OCI-LY7 (cell line): ENCODE results near the gene VAV1. TPM values are rescaled to one million over a fixed set of nuclear protein-coding genes. Genes with fewer than 3 reads are reported as not detected.
"Not testable (repeated sequence)": the region's sequence is repeated elsewhere in the genome, so short reads cannot be mapped to it uniquely, and the experiment has no call there.

ENCODE experiments used
- BruUV-seq: library from RNA; stranded (reverse); fragments of 400-500 nt; replicated peaks from 2 replicates; lab custom pipeline; 2021; lab: Mats Ljungman, UMichigan
- CTCF ChIA-PET: fragments of 300-600 bp; sonication (Branson Sonifier 250); formaldehyde crosslinking; loops from one replicate; lab custom pipeline; 2022; ENCODE audit warnings: antibody characterized with exemption; ENCODE audit not compliant: unreplicated experiment; lab: Charles Lee
- POLR2A ChIA-PET: fragments of 300-600 bp; sonication (Branson Sonifier 250); formaldehyde crosslinking; loops from one replicate; lab custom pipeline; 2022; ENCODE audit warnings: antibody characterized with exemption; lab: Charles Lee
- DNase-seq: peaks from one replicate; pipeline ENCODE4 v3.0.0-alpha.2; 2015; ENCODE audit warnings: low spot score
- H2AFZ ChIP-seq: fragments of 200-600 bp; sonication (generic), shearing (Covaris generic); 2 replicates; pipeline ENCODE4 v1.6.1; 2014; ENCODE audit warnings: mild to moderate bottlenecking, antibody characterized with exemption, low read length, moderate library complexity
- H3K27ac ChIP-seq: fragments of 200-600 bp; sonication (generic); 2 replicates; pipeline ENCODE4 v1.5.1; 2014; ENCODE audit warnings: mixed run types, low read depth, mild to moderate bottlenecking, moderate library complexity, low read length, inconsistent platforms; ENCODE audit not compliant: poor library complexity, severe bottlenecking
- H3K36me3 ChIP-seq: fragments of 200-600 bp; sonication (generic); 2 replicates; pipeline ENCODE4 v1.6.1; 2014; ENCODE audit warnings: mild to moderate bottlenecking, antibody characterized with exemption, low read length, moderate library complexity, mixed read lengths; ENCODE audit not compliant: insufficient read depth
- H3K4me1 ChIP-seq: fragments of 200-600 bp; sonication (generic); 2 replicates; pipeline ENCODE4 v1.5.1; 2014; ENCODE audit warnings: mild to moderate bottlenecking, low read length; ENCODE audit not compliant: insufficient read depth, poor library complexity, severe bottlenecking
- H3K4me2 ChIP-seq: fragments of 200-600 bp; sonication (generic); 2 replicates; pipeline ENCODE4 v1.6.1; 2014; ENCODE audit warnings: mild to moderate bottlenecking, low read length
- H3K4me3 ChIP-seq: fragments of 200-600 bp; sonication (generic); 2 replicates; pipeline ENCODE4 v1.5.1; 2014; ENCODE audit warnings: mild to moderate bottlenecking, low read depth, low read length; ENCODE audit not compliant: poor library complexity, severe bottlenecking
- H3K79me2 ChIP-seq: fragments of 200-600 bp; sonication (generic); 2 replicates; pipeline ENCODE4 v1.6.1; 2016; ENCODE audit warnings: low read depth, mild to moderate bottlenecking, low read length, moderate library complexity, mixed read lengths; ENCODE audit not compliant: insufficient read depth
- H3K9me2 ChIP-seq: fragments of 200-600 bp; sonication (generic); 2 replicates; pipeline ENCODE4 v1.6.1; 2016; ENCODE audit warnings: mild to moderate bottlenecking, low read length, mixed read lengths; ENCODE audit not compliant: insufficient read depth
- H3K9me3 ChIP-seq: fragments of 200-600 bp; sonication (generic); 2 replicates; pipeline ENCODE4 v1.6.1; 2014; ENCODE audit warnings: mild to moderate bottlenecking, mixed run types, low read length, mixed read lengths
- H4K20me1 ChIP-seq: fragments of 200-600 bp; sonication (generic); 2 replicates; pipeline ENCODE4 v1.6.1; 2014; ENCODE audit warnings: mild to moderate bottlenecking, antibody characterized with exemption, low read length, moderate library complexity, mixed read lengths; ENCODE audit not compliant: insufficient read depth
- EZH2phosphoT487 ChIP-seq: fragments of 200-600 bp; sonication (generic); IDR thresholded peaks from 2 replicates; pipeline ENCODE4 v1.6.1; 2018; ENCODE audit warnings: low read depth, borderline replicate concordance, mild to moderate bottlenecking, mixed run types, antibody characterized with exemption, low read length, moderate library complexity, mixed read lengths
- intact Hi-C: fragments of 100-400 bp; cut with micrococcal nuclease; formaldehyde crosslinking; loops from one replicate; pipeline ENCODE4 v1.10.0; 2022; ENCODE audit not compliant: unreplicated experiment
- total RNA-seq, 2 experiments: library from RNA; depleted of rRNA in 1 of 2; stranded (reverse); fragments of >200 nt in 1 of 2; shearing (Covaris generic) in 1 of 2; gene quantifications; 2 replicates each; pipeline ENCODE4 v1.2.3, GENCODE V29; 2014 to 2022
- TF ChIP-seq, protein P1 (sequence below): fragments of 200-600 bp; sonication (generic); conservative IDR thresholded peaks from 2 replicates; pipeline ENCODE4 v1.5.1; 2014; ENCODE audit warnings: mild to moderate bottlenecking, antibody characterized with exemption, low read length, moderate library complexity, mixed read lengths

The VAV1 gene
- total RNA-seq, 2 experiments from 2014 or later = 90.7 to 107 TPM

DNA sequence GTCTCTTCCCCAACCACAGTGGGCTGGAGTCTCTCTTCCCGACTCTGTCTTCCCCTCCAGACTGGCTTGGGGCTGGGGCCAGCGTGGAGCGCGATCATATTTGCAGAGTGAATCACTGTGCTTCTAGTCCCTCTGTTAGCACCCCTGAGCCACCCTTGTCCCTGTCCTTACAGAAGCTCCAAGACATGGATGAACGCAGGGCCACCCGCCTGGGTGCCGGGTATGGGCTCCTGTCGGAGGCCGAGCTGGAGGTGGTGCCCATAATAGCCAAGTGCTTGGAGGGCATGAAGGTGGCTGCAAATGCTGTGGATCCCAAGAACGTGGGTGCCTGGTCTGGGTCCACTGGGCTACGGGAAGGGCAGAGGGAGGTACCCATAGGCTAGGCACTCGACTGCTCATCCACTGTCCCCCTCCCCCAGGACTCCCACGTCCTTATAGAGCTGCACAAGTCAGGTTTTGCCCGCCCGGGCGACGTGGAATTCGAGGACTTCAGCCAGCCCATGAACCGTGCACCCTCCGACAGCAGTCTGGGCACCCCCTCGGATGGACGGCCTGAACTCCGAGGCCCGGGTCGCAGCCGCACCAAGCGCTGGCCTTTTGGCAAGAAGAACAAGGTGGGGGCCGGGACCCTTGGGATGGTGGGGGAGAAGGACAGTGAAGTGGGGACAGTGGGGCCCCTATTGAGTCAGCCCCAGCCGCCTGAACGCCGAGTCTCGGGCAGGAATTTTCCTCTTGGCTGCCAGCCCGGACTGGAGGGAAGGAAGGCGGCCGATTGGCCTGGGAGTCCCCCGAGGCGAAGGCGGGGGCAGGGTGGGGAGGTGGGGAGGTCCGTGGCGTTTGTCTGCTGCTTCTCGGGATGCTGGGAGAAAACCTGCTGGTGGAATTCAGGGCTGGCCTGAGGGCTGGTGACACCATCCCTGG lies 27.9 kb upstream of the VAV1 start:
- H3K36me3 ChIP-seq = peaks cover 26% of the 10 kb centered on the region
- no TSS peak for BruUV-seq
- ChIA-PET CTCF (no interaction called here), POLR2A (interaction anchor here (0.5 kb wide), 1 partner anchor 119 kb away, joined by 3 read pairs; no protein-coding TSS in a partner anchor)
- no peaks in the 10 kb centered on the region for H3K79me2 ChIP-seq
- intact Hi-C loops = no loop called here
- H3K4me2 ChIP-seq = no peak overlapping the region
- no peaks in the 10 kb centered on the region for H4K20me1 ChIP-seq
- no peak overlapping the region for H2AFZ ChIP-seq
- no peak overlapping the region for H3K27ac ChIP-seq
- H3K9me3 ChIP-seq = no peaks in the 10 kb centered on the region
- peaks cover 25% of the 10 kb centered on the region for H3K4me1 ChIP-seq
- H3K9me2 ChIP-seq = no peaks in the 10 kb centered on the region
- no peak for DNase-seq
- H3K4me3 ChIP-seq = no peak overlapping the region
- TF ChIP-seq, protein P1, sequence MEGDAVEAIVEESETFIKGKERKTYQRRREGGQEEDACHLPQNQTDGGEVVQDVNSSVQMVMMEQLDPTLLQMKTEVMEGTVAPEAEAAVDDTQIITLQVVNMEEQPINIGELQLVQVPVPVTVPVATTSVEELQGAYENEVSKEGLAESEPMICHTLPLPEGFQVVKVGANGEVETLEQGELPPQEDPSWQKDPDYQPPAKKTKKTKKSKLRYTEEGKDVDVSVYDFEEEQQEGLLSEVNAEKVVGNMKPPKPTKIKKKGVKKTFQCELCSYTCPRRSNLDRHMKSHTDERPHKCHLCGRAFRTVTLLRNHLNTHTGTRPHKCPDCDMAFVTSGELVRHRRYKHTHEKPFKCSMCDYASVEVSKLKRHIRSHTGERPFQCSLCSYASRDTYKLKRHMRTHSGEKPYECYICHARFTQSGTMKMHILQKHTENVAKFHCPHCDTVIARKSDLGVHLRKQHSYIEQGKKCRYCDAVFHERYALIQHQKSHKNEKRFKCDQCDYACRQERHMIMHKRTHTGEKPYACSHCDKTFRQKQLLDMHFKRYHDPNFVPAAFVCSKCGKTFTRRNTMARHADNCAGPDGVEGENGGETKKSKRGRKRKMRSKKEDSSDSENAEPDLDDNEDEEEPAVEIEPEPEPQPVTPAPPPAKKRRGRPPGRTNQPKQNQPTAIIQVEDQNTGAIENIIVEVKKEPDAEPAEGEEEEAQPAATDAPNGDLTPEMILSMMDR = no peak
- TF ChIP-seq EZH2phosphoT487 = no peak

DNA sequence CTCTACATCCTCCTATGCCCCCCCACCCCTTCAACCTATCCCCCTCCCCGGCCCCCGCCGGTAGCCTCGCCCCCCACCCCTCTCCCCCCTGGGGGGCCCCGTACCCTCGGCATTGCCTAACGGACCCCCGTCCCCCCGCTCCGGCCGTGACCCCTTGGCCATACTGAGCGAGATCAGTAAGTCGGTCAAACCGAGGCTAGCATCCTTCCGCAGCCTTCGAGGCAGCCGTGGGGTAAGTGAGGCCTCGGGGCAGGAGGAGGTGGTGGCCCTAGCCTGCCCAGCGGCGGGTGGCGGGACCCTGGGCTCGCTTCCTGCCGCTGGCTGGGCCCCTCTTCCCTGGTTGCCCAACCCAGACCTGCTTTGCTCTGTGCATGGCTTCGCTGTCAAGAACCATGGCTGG lies 26.5 kb upstream of the VAV1 start:
- peaks cover 12% of the 10 kb centered on the region for H3K4me1 ChIP-seq
- H3K36me3 ChIP-seq = peaks cover 36% of the 10 kb centered on the region
- H3K9me2 ChIP-seq = no peaks in the 10 kb centered on the region
- H3K27ac ChIP-seq = no peak overlapping the region
- CTCF ChIA-PET = no interaction called here
- no peak overlapping the region for H3K4me3 ChIP-seq
- H4K20me1 ChIP-seq = no peaks in the 10 kb centered on the region
- BruUV-seq = no TSS peak
- H2AFZ ChIP-seq = no peak overlapping the region
- no peak for DNase-seq
- no peaks in the 10 kb centered on the region for H3K79me2 ChIP-seq
- intact Hi-C loops = no loop called here
- no peak overlapping the region for H3K4me2 ChIP-seq
- no peaks in the 10 kb centered on the region for H3K9me3 ChIP-seq
- TF ChIP-seq, protein P1 = no peak
- no peak for TF ChIP-seq EZH2phosphoT487
- POLR2A ChIA-PET = no interaction called here

- H3K4me2 ChIP-seq, H3K9me3 ChIP-seq, intact Hi-C loops, DNase-seq, H3K4me3 ChIP-seq, H4K20me1 ChIP-seq, H3K27ac ChIP-seq, H3K79me2 ChIP-seq, H3K4me1 ChIP-seq, POLR2A ChIA-PET, H3K9me2 ChIP-seq, BruUV-seq, H2AFZ ChIP-seq: not testable (repeated sequence)
- peaks cover 49% of the 10 kb centered on the region for H3K36me3 ChIP-seq
- CTCF ChIA-PET = interaction anchor here (0.5 kb wide), 1 partner anchor 107 kb away, joined by 3 read pairs; no protein-coding TSS in a partner anchor
Measured at GRCh38 chr19:6748543-6748942, 24.0 kb upstream of the VAV1 start.
